GM04504 (cell line): ENCODE data around the gene ZNF185.

Experiments
- DNase-seq: peaks from one replicate; pipeline ENCODE4 v3.0.0-alpha.2; 2012; ENCODE audit warnings: low read depth

The ZNF185 gene

DNA sequence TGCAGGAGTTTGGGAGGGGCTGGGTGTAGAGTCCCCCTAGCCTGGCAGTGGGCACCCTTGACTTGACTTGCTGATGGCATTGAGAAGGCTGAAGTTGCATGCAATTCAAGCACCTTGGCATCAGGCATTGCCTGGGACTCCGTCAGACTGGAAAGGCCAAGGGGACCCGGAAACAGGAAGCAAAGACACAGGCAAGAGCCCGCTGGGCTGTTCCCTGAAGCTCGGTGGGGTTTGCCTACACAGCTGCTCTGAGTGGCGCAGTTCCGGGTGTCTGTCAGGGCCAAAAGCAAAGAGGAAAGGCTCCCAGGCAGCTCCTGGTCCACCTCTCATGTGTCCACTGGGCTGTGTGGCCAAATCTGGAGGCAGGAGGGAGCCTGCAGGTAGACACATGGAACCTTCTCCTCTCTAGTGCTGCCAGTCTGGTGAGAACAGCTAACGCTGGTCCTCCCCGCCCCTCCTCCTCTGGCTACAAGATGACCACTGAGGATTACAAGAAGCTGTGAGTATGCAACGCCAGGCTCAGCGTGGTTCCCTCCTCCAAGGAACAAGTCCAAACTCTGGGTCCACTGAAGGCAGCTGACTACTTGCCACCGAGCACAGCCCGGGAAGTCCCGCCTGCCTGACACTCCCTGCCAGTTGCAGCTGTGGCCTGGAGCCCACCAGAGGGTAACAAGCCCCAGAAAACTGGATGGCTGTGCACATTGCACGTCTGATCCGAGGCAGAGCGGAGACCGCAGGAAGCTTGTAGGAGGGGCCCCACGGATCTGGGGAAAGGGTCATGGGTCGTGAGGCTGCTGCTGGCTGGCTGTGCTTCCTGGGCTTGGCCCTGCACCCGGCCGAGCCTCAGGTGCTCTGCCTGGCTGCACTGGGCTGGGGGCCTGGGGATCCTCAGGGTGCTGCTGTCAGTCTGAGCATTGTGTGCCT lies 20.1 kb downstream of the ZNF185 start:
- DNase-seq, result no peak

DNA sequence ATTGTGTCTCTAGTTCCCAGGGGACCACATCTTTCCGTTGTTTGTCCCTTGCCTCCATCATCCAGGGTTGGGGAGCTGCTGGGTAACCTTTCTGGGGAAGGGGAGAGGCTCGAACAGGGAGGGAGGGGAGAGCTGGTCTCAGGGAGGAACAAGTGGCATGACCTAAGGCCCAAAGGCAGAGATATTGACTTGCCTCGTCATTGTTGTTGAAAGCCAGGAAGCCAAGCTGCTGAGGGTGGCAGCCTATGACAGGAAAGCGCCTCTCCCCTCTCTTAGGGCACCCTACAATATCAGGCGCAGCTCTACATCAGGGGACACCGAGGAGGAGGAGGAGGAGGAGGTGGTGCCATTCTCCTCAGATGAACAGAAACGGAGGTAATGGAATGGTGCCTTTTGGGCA lies 20.8 kb downstream of the ZNF185 start:
- DNase-seq, result no peak

DNA sequence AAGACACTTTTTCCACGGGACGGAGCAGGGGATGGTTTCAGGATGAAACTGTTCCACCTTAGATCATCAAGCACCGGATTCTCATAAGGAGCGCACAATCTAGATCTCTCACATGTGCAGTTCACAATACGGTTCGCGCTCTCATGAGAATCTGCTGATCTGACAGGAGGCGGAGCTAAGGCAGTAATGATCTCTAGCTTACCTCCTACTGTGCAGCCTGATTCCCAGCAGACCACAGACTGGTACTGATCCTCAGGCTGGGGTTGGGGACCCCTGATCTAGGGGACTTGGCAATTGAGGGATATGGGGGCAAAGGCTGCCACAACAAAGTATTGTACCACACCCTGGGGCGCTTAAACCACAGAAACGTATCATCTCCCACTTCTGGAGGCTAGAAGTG lies 25.7 kb downstream of the ZNF185 start:
- no peak for DNase-seq

DNA sequence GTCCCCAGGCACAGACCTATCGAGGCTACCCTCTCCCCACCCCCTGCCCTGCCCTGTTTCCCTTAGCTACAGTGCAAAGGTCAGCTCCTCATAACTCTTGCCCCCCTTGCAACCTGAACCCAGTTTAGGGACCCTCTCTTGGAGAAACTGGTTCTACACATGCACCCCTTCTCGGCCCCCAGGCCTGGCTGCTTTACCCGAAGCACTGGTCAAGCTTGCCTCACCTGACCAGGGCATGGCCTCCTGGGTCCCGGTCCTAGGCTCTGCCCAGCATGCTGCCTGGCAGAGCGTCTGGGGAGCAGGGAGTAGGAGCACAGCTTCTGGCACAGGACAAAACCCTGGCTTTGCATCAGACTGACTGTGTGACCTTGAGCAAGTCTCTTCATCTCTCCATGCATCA lies 28.0 kb downstream of the ZNF185 start:
- DNase-seq, result no peak

DNA sequence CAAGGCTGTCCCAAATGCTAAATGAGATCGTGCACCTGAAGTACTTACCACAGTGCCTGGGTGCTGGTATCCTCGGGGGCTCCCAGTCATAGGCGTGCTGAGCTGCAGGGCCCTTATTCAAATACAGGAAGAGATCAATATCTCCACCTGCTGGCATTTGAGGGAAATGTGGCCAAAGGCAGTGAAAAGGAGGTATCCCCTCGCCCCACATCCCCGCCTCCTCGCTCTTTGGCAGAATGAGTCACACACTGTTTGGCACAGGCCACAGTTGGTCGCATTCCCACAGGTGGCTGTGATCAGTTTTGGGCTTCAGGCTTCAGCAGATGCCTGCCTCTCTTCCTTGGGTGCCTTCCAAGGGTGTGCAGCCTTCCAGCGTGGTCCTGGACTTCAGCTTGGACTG lies 28.4 kb downstream of the ZNF185 start:
- peak; percentile 37 for DNase-seq

DNA sequence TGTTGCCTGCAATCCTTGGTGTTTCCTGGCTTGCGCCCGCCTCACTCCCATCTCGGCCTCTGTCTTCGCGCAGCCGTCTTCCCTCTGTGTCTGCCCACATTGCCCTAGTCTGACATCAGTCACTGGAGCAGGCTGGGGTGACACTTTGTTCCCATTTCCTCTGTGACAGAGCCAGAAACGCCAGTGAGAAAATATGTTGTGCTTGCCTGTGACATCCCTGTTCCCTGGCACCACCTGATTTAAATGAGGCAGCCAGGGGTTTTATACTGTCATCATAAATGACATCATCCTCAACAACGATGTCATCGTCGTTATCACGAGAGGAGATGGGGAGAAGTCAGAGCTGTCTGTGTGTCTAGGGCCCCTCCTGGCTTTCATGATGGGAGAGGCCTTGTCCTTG lies 29.1 kb downstream of the ZNF185 start:
- no peak for DNase-seq

DNA sequence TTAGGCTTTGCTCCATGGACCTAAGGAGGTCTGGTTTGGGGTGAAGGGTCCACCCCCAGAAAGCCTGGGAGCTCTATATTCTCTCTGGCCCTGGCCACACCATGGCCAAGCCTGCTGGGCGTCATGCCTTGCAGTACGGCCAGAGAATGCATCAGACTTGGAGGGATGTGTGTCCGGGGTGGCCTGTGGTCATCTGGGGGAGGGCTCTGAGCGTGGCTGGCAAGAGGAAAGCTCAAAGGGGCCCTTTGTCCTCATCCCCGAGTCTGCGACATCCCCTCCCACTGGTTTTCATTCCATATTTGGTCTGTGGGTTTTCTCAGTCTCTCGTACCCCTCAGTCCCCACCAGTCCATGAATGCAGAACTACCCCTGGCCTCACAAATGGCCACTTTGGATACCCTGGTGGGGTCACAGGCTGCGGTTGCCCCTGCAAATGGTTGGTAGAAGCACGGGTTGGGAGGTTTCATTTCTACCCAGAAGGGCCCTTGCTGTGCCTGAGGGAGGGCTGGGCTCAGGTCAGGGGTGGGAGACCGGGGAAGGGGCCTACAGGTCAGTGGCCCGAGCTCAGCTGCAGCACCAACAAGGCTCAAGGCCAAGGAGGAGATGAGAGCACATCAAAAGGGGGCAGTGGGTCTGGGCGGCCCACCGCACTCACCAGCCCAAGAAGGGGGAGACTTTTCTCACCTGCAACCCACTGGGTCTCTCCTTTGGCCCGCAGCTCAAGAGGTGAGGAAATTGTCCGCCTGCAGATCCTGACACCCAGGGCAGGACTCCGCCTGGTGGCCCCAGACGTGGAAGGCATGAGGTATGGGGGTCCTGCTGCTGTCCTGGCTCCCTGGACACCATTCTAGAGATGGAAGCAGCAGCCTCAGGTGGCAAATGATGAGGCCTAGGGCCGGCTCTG lies 30.2 kb downstream of the ZNF185 start:
- no peak for DNase-seq

DNA sequence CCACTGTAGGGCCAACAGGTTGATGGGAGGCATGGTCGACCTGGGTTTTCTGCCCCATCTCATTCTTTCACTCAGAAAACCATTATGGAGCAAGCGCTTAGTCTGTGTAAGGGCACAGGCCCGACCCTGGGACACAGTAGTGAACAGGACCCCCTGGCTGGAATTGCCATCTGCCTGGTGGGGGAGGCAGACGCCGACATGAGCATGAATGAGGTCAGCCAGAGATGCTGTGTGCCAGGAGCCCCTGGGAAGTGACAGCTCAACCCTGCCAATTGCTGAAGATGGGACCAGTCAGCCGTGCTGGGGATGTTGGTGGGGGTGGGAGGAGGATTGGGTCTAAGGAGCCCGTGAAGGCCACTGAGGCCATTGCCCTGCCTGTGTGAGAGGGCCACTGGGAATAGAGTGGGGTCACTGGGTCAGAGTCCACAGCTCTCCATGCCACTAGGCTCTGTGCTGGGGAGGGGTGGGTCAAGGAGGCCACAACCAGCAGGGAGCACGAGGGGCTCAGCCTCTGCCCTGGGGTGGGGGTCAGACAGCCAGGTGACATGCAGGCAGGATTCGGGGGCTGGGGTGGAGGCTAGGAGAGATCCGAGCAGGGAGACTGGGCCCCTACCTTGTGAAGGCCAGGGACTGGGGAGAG lies 31.0 kb downstream of the ZNF185 start:
- DNase-seq, result no peak

DNA sequence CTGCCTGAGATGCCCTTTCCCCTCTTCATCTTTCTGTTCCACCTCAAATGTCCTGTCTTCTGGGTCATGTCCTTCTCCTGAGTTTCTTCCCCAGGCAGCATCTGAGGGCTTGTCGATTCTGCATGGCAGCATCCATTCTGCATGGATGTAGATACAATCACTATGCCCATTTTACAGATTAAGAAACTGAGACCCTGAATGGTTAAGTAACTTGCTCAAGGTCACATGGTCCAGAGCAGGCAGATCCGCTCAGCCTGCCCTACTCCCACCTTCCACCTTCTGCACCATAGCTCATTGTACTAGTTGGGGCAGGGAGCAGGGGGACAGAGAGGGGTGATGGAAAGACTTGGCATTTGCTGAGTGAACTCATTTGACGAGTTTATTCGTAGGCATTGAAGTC lies 32.0 kb downstream of the ZNF185 start:
- no peak for DNase-seq

DNA sequence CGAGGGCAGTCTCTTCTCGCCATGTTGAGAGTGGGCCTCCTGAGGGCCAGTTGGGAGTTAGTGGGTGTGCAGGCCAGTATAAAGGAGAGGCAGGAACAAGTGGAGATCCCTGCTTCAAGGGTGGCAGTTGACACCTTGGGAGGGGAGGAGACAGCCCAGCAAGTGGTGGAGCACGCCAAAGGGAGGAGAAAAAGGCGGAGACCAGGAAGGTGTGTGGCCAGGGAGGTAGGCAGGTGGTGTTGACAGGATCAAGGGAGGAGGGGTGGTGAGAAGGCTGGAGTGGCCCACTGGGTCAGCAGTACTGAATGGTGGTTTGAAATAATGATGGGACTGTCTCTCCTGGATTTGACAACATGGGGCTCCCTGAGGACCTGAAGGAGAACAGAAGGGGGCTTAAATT lies 32.6 kb downstream of the ZNF185 start:
- no peak for DNase-seq

DNA sequence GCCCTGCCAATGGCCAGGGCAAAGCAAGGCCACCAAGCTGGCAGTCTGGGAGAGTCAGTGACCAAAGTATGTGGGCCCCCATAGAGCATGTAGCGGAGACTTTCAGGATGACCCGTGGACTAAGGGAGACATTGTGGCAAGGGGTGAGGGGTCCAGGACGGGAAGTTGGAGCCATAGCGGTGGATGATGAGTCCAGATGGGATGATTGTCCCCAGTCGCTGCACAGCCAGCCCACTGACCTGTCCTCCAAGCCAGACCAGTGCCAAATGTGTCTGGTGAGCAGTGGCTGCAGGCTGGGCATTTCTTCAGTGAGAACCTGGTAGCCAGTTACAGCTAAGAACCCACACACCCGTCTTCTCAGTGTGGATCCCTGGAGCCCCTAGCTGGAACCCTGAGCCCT lies 34.3 kb downstream of the ZNF185 start:
- no peak for DNase-seq

DNA sequence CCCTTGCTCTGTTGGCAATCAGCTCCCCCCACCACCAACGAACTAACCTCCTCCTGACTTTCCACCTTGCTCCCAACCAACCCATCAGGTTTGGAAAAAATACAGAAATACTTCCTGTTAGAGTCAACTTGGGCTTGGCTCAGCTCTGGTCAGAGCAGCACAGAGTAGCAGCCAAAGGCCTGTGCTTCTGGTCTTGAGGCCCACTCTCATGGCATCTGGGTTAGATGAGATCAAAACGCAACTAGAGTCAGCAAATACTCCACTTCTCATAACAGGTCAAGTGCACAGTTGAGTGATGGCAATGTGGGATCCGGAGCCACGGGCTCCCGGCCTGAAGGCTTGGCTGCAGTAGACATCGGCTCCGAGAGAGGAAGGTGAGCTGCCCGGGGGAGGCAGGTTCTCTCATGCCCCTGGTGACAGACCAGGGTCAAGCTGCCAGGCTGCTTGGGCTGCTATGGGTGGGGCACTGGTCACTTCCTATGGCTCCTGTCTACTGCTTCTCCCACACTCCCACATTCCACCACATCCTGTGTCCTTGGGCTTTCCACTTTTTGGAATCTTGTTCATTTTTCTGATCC lies 34.8 kb downstream of the ZNF185 start:
- no peak for DNase-seq

DNA sequence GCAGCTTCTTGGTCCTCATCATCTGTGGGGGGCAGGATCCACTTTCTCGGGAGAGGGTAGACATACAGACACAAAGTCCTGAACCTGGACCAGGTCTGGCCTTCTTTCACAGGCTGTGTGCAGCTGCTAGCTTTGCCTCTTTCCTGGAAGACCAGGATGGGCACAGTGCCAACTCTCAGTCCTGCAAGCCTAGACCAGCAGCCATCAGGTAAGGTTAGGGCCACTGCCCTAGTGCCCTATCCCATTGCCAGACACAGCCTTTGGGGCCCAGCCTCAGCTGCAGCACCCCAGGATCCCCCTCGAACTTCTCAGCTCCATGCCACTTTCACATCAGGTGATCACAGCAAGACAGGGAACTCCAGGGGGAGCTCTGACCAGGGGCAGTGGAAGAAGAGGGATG lies 38.4 kb downstream of the ZNF185 start:
- no peak for DNase-seq

DNA sequence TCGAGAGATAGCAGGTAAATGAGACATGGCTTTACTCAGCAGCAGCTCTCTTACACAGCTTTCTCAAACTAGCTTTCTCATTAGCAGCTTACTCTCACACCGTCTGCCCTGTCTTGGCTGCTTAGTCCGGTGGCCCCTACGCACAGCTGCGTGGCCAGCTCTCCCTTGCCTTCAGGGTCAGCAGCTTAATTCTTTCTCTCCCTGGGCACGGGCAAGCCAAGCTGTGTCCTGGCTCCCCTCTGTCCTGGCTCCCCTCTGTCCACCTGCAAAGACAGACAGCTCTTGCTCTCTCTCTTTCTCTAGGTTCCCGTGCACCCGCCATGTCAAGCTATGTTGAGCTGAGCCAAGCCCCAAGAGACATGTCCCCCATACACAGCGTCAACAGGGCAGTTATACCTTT lies 39.4 kb downstream of the ZNF185 start:
- DNase-seq, result no peak

DNA sequence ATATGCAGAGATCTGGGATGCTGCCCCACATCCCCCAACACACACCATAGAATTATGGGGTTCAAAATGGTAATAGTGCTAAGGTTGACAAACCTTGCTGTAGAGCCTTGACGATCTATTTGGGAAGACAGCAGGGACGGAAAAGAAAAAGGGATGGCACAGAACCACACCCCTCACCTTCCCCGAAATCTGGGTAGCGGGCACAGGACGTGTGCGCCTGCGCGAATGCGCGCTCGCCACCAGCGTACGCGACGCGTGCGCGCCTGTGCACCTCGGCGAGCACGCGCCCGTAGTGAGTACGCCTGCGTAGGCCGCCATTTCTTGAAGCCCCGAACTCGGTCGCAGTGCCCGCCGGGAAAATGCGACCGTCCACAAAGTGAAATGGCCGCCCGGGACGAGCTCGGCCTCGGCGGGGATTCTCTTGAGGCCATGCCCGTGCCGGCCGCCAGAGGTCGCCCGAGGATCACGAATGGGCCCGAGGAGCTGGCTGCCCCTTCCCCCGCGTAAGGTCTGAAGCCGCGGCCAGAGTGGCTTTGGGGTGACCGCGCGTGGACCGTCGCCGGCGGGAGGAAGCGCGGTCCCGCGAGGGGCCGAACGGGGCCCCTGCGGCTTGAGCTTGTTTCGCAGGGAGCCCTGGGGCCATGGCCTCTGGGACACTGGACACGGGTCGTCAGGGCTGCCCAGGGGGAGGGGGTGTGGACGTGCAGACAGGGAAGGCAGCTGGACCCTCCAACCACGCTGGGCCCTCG lies 43.6 kb downstream of the ZNF185 start:
- peak; percentile 75 for DNase-seq

DNA sequence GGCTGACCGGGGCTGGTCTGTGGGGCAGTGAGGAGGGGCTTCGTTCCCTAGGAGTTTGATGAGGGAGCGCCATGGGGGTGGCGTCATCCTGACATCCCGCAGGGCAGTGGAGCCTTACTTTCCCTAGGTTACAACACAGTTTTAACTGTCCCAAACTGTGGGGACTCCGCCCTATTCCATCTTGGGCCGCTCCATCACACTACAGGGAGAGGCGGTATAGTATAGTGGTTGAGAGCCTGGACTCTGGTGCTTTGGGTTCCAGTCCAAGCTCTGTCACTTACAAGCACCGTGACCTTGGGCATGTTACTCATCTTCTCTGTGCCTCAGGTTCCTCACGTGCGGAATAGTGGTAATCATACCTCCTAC lies 44.2 kb downstream of the ZNF185 start:
- DNase-seq, result no peak

DNA sequence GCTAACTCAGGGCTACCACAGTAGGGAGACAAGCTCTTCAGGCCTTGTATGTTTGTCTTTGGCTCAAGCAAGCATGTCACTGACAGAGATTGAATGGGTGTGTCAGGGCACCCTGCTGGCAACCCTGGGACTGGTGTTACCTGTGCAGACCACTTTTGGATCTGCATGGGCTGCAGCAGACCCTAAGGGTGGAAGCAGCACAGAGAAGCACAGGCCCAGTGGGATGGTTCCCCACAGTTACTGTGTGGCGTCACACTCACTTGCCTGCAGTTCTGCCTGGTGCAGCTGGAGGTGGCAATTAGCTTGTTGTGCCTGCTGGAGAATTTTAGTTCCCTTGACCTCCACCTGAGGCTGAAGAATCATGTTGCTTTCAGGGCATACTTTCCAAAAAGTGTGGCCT lies 46.0 kb downstream of the ZNF185 start:
- no peak for DNase-seq

DNA sequence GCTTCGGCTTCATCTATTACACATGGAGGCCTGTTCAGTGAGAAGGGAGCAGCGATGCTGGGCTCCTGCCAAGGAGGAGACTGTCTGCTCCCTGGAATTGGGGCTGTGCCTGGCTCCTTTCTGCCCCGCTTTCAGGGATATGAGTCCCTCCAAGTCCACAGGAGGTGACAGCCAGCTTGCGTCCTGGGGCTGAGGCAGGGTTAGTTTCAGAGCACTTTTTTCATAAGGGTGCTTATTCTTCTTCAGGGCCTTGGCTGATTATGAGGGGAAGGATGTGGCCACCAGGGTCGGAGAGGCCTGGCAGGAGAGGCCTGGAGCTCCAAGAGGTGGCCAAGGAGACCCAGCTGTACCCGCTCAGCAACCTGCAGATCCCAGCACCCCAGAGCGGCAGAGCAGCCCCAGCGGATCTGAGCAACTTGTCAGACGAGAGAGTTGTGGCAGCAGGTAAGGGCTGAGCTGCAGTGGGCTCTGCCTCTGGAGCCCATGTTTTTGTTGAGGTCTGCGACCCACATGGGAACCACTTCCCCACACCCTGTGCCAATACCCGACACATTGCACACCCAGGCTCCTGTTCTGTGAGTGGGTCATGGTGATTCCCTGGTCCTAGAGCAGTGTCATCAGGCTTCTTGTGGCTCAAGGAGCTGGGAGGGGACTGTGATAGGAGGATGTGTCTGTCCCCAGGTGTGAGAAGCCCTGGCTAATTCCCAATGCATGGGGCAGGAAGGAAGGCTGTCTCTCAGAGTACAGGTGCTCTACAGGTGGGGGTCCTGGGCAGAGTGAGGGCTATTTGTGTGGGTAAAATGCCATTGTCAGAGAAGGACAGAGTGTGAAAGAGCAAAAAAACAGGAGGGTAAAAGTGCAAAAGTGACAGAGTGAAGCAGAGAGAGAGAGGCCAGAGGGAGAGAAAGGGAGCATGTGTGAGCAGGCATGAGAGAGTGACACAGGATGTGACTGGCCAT lies 47.4 kb downstream of the ZNF185 start:
- no peak for DNase-seq

DNA sequence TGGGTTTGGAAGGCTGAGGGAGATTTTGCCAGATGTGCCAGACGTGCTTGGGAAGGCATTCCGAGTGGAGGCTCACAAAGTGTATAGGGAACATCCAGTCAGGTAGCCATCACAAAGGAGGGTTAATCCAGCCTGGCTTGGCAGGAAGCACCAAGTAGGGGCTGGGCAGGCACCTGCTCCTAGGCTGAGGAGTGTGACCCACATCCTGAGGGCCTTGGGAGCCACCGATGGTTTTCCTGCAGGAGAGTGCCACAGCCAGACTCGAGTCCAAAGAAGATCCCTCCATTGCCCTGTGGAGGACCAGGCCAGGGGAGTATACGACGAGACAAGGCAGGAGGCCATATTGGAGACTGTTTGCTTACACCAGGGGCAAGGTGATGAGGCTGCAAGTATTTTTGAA lies 48.8 kb downstream of the ZNF185 start:
- no peak for DNase-seq
